HG02623 (cell line): ENCODE measurements around the gene TSHZ2.

Experiments
- ATAC-seq: cut with Tn5 transposase; IDR thresholded peaks from one replicate; pipeline ENCODE4 v1.9.1; 2021; ENCODE audit warnings: moderate library complexity; ENCODE audit not compliant: unreplicated experiment

Gene TSHZ2

GRCh38 chr20:53190225-53190624 lies 218.1 kb downstream of the TSHZ2 start:
- no peak for ATAC-seq

DNA sequence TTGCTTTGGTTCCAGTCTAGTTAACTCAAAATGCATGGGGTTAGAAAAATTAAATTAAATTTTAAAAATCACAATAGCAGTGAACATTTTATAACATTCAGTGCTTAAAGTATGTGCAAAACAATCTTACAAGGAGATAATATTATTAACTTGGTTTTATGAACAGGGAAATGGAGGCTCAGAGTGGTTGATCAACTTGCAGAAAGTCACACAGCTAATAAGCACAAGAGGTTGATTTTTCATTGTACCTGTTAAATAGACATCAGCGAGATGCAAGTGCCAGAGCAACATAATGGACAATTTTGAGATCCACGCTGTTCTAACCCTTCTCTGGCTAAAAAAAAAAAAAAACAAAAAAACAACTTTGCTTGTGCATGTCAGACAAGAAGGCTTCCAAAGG lies 219.8 kb downstream of the TSHZ2 start:
- no peak for ATAC-seq

- ATAC-seq = no peak
These were observed 222.4 kb downstream of the TSHZ2 start for GRCh38 chr20:53194306-53195290.

DNA sequence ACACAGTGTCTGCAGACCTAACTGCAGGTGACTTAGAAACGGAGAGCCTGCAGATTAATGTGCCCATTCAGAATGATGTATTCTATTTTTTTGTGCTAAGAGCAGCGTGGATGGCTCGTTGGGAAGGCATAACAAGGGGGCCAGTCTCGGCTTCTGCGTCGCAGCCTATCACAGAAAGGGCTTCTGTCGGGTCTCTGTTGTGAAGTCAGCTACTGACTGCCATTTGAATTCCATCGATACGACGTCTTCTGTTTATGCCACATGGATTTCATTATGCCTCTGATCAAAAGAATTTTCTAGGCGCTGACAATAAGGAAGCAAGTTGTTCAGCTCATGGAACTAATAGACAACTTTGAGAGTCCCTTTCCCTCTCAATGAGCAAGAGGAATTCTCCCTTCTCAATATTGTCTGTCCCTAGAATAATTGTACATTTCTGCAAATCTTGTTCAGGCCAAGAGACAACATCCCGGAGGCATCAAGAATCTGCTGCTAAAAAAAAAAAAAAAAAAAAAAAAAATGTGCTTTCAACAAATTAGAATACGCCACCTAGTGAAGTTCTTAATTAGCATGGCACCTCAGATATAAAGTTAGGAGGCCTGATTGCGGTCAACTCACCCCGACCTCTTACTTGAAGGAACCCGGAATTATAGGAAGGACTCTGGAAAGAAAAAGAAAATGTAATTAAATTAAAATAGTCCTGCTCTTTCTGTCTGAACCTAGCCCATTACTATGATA lies 223.9 kb downstream of the TSHZ2 start:
- no peak for ATAC-seq

- ATAC-seq = no peak
These were observed 229.4 kb downstream of the TSHZ2 start for GRCh38 chr20:53201588-53201987.

DNA sequence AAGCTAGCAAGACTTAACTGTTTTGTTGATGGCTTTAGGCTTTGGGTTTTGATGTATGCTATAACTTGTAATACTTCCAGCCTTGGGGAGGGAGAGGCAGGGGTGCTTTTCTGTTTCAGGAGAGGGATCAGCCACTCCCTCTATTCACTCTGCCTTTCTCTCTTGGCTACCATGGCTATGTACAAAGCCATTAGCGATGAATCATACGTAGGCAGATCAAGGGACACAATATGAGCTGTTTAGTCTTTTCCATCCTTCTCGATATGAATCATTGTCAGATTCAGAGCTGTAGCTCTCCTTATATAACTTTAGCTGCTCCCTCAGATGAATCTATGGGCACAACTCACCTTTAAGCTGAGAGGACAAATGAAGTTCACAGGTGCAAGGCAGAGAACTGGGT lies 230.6 kb downstream of the TSHZ2 start:
- ATAC-seq = no peak

GRCh38 chr20:53205046-53205445 lies 232.9 kb downstream of the TSHZ2 start:
- ATAC-seq = no peak

DNA sequence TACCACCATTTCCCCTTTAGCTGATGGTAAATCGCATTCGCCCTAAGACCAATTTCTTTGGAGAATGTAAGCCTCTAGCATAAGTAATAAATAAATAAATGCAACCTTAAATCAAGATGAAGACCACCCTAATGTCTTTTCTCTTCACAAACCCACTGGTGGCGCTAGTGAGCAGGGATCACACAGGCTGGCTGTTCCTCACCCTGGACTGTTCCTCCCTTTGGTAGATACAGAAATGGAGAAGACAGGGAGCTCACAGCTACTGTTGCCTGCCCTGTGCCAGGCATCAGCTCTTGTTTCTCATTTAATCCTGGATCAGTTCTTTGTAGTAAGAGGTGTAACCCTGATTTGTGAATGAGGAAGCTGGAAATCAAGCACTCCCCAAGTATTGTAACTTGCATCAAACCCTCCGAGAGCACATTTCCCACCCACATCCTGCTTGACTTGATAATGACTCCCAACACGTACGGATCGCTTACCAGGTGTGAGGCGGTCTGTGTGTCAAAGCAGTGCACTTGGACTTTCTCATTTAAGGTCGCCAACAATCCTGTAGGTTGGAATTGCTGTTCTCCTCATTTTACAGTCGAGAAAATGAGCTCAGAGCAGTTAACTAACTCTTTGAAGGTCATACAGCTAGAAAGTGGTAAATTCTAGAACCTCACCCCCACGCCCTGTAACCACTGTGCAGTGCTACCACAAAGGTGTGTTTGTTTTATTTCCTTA lies 236.1 kb downstream of the TSHZ2 start:
- ATAC-seq = no peak

GRCh38 chr20:53210041-53210440 lies 237.9 kb downstream of the TSHZ2 start:
- no peak for ATAC-seq

DNA sequence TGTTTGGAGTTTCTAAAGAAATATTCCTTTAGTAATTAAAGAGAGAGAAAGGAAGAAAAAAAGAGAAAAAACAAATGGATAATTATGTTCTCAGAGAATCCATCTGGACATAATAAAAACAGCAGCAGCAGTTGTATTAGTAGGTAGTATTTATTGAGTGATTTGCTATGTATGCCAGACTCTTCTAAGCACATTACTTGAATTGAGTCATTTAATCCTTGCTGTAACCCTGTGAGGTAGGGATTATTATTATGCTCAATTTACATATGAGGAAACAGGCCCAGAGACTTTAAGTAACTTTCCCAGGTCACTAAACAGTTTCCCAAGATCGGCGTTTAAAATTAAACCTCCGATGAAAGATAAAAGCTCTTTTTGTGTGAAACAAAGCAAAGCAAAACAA lies 238.8 kb downstream of the TSHZ2 start:
- ATAC-seq = no peak

- no peak for ATAC-seq
These were observed 239.9 kb downstream of the TSHZ2 start for GRCh38 chr20:53212018-53212417.

DNA sequence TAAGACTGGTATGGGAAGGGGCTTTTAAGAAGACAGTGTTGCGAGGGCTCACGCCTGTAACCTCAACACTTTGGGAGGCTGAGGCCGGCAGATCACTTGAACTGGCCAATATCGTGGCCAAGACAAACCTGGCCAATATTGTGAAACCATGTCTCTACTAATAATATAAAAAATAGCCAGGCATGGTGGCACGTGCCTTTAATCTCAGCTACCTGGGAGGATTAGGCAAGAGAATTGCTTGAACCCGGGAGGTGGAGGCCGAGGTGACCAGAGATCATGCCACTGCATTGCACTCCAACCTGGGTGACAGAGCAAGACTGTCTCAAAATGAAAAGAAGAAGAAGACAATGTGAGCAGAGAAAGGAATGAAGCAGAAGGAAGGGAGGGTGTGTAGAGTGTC lies 242.2 kb downstream of the TSHZ2 start:
- ATAC-seq = no peak

DNA sequence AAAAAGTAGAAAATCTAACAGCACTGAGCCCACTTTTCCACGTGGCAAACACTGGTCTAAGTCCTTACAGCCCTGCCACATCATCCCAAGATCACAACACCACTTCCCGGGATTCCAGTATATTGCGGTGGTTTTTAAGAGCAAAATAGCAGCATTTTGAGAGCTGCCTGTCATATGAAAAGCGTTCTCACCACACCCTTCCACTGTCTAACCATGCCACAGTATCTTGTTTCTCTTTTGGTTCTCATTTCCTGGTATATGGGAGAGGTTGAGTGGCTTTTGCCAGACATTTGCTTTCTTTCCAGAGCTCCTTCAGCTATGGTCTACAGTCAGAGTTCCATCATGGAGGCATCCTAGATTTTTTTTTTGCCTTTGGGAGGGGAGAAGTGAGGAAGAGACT lies 243.0 kb downstream of the TSHZ2 start:
- no peak for ATAC-seq

- ATAC-seq = no peak
These were observed 244.3 kb downstream of the TSHZ2 start for GRCh38 chr20:53216478-53216855.

DNA sequence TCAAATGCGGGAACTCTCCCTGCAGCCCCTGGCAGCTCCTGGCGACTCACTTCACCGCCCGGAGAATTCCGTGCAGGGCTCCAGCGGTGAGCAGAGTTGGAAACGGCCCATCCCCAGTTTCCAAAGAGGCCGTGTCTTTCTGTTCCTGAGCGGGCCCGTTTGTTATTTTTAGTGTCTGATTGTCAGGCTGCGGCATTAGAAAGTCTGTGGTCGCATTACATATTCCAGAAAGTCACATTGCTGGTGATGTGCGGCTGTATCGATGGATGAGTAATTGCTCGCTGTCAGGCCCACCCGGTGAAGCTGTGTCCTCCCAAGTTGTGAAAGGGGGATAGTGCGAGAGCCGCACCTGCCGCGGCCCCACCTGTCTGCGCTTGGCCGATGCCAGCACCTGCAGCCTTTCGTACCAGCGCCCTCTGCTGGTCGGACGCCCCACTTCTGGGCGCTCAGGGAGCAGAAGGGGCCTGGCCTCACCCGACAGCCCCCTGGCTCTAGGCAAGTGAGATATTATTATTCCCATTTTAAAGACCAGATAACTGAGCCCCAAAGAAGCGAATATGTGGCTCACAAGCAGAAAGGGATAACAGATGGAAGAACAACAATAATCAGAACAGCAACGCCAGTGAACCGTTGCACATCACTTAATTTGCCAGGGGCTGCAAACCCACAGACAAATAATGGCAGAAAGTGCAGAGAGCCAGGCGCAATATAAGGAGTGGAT lies 244.9 kb downstream of the TSHZ2 start:
- ATAC-seq = peak; percentile 72

DNA sequence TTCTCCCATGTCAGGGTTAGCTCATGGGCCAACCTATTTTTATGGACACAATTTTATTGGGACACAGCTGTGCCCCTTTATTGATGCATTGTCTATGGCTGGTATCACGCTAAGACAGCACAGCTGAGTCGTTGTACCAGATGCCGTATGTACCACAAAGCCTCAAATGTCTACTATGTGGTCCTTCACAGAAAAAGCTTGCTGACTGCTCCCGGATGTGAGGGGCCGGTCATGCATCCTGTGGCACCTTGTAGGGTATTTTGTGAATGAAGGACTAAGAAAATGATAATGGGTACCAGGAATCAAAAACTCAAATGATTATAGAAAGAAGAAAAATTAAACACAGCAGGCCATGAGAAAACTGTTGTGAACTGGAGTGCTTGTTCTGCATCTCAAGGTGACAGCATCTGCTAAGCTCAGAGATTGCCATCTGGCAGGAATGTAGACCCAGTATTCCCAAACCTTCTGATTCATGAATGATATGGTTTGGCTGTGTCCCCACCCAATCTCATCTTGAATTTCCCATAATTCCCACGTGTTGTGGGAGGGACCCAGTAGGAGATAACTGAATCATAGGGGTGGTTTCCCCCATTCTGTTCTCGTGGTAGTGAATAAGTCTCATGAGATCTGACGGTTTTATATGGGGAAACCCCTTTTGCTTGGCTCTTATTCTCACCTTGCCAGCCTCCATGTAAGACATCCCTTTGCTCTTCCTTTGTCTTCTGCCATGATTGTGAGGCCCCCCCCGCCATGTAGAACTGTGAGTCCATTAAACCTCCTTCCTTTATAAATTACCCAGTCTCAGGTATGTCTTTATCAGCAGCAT lies 248.5 kb downstream of the TSHZ2 start:
- ATAC-seq = no peak

DNA sequence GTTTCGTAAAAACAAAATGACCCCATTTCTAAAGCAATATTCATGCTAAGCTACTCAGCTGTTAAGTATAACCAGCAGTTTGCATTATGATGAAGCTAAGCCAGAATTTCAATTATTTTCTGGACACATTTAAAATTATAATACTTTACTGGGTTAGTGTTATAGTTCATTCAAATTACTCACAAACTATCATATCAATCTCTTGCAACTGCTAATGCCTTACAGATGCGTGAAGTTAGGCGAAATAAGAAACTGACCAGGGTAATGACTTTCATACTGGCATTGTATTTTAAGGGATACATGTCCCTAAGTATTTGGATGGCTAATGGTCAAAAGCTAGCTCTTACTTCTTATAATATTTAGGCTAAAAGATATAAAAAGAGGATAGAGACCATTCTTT lies 249.6 kb downstream of the TSHZ2 start:
- ATAC-seq = no peak

DNA sequence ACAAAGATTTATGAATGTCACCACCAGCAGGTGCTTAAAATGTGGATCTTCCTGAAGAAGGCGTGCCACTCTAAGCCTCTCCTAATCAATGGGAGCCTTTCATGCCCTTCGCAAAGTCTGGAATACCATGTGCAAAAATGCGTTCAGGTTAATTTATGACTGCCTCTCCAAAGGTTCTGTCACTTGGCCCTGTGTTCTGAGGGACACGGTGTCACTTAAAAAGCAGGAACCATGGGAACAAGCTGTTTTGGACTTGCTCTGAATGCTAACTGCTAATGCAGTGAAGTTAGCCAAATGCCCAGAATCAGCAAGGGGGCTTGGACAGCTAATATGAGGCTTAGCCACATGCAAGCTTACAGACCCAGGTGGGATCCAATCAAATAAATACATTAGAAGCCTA lies 250.3 kb downstream of the TSHZ2 start:
- no peak for ATAC-seq

DNA sequence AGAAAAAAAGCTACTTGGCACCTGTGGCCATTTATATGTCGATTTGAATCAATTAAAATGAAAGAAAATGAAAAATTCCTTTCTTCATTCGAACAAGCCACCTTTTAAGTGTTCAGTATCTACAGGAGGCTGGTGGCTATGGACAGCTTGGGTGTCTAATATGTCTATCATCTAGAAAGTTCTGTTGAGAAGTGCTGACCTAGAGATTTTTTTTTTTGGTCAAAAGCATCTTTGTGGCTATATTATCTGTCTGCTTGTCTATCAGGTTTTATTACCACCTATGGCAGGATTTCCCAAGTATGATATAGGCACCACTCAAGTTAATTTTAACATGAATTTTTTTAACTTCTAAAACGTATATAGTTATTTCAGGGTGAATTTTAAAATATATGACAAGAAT lies 250.8 kb downstream of the TSHZ2 start:
- no peak for ATAC-seq

DNA sequence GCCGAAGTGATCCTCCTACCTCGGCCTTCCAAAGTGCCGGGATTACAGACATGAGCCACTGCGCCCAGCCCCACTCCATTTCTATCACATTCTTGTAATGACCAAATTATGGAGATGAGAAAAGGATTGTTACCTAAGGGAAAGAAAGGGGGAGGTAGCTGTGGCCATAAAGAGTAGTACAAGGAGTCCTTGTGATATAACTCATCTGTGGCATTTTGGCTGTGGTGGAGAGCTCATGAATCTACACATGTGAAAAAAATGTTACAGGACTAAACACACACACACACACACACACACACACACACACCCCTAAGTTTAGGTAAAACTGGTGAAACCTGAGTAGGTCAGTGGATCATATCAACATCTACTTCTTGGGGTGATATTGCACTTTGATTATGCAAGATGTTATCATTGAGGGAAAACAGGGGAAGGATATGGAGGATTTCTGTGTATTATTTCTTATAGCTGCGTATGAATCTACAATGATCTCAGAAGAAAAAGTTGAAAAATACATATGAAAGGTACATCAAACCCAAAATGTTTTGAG lies 251.5 kb downstream of the TSHZ2 start:
- ATAC-seq = no peak
